Measurements from ENCODE around the gene ADAM30.

ADAM30 gene

GRCh38 chr1:119885903-119886783 lies 10.2 kb downstream of the ADAM30 start:
- peaks cover 4% of the 10 kb centered on the region for H3K27me3 ChIP-seq (ENCODE audit: control insufficient read depth, insufficient read depth, low read length)
- no peaks in the 10 kb centered on the region for H3K4me1 ChIP-seq (ENCODE audit: control insufficient read depth, insufficient read depth, low read length)
- H3K4me3 ChIP-seq (ENCODE audit: low read length) = no peak overlapping the region
- H3K9me3 ChIP-seq (ENCODE audit: control insufficient read depth, low read length) = no peaks in the 10 kb centered on the region
- H3K36me3 ChIP-seq (ENCODE audit: control insufficient read depth, insufficient read depth, low read length) = no peaks in the 10 kb centered on the region
- H3K9ac ChIP-seq (ENCODE audit: low read length) = no peak overlapping the region

GRCh38 chr1:119884711-119885110 lies 11.6 kb downstream of the ADAM30 start:
- no peaks in the 10 kb centered on the region for H3K4me1 ChIP-seq (ENCODE audit: control insufficient read depth, insufficient read depth, low read length)
- H3K4me3 ChIP-seq (ENCODE audit: low read length) = no peak overlapping the region
- peaks cover 4% of the 10 kb centered on the region for H3K27me3 ChIP-seq (ENCODE audit: control insufficient read depth, insufficient read depth, low read length)
- no peak overlapping the region for H3K9ac ChIP-seq (ENCODE audit: low read length)
- no peaks in the 10 kb centered on the region for H3K36me3 ChIP-seq (ENCODE audit: control insufficient read depth, insufficient read depth, low read length)
- no peaks in the 10 kb centered on the region for H3K9me3 ChIP-seq (ENCODE audit: control insufficient read depth, low read length)

GRCh38 chr1:119883826-119884225 lies 12.5 kb downstream of the ADAM30 start:
- Histone ChIP-seq H3K9ac (ENCODE audit: low read length) (no peak overlapping the region), H3K36me3 (ENCODE audit: control insufficient read depth, insufficient read depth, low read length) (no peaks in the 10 kb centered on the region), H3K4me3 (ENCODE audit: low read length) (no peak overlapping the region), H3K4me1 (ENCODE audit: control insufficient read depth, insufficient read depth, low read length) (no peaks in the 10 kb centered on the region), H3K27me3 (ENCODE audit: control insufficient read depth, insufficient read depth, low read length) (peaks cover 4% of the 10 kb centered on the region), H3K9me3 (ENCODE audit: control insufficient read depth, low read length) (no peaks in the 10 kb centered on the region)

- Histone ChIP-seq H3K9me3 (ENCODE audit: control insufficient read depth, low read length) (no peaks in the 10 kb centered on the region), H3K27me3 (ENCODE audit: control insufficient read depth, insufficient read depth, low read length) (peaks cover 4% of the 10 kb centered on the region), H3K4me1 (ENCODE audit: control insufficient read depth, insufficient read depth, low read length) (no peaks in the 10 kb centered on the region), H3K36me3 (ENCODE audit: control insufficient read depth, insufficient read depth, low read length) (no peaks in the 10 kb centered on the region), H3K9ac (ENCODE audit: low read length) (no peak overlapping the region), H3K4me3 (ENCODE audit: low read length) (no peak overlapping the region)
Observed at GRCh38 chr1:119882132-119883049, 13.9 kb downstream of the ADAM30 start.

GRCh38 chr1:119879510-119880434 lies 16.5 kb downstream of the ADAM30 start:
- H3K27me3 ChIP-seq (ENCODE audit: control insufficient read depth, insufficient read depth, low read length) = no peaks in the 10 kb centered on the region
- H3K4me3 ChIP-seq (ENCODE audit: low read length) = no peak overlapping the region
- no peaks in the 10 kb centered on the region for H3K9me3 ChIP-seq (ENCODE audit: control insufficient read depth, low read length)
- no peak overlapping the region for H3K9ac ChIP-seq (ENCODE audit: low read length)
- H3K36me3 ChIP-seq (ENCODE audit: control insufficient read depth, insufficient read depth, low read length) = no peaks in the 10 kb centered on the region
- H3K4me1 ChIP-seq (ENCODE audit: control insufficient read depth, insufficient read depth, low read length) = no peaks in the 10 kb centered on the region

GRCh38 chr1:119878171-119878570 lies 18.1 kb downstream of the ADAM30 start:
- Histone ChIP-seq H3K9me3 (ENCODE audit: control insufficient read depth, low read length) (no peaks in the 10 kb centered on the region), H3K27me3 (ENCODE audit: control insufficient read depth, insufficient read depth, low read length) (no peaks in the 10 kb centered on the region), H3K4me1 (ENCODE audit: control insufficient read depth, insufficient read depth, low read length) (no peaks in the 10 kb centered on the region), H3K36me3 (ENCODE audit: control insufficient read depth, insufficient read depth, low read length) (no peaks in the 10 kb centered on the region), H3K4me3 (ENCODE audit: low read length) (no peak overlapping the region), H3K9ac (ENCODE audit: low read length) (no peak overlapping the region)

GRCh38 chr1:119874186-119874585 lies 22.1 kb downstream of the ADAM30 start:
- Histone ChIP-seq H3K4me1 (ENCODE audit: control insufficient read depth, insufficient read depth, low read length) (peaks cover 6% of the 10 kb centered on the region), H3K27me3 (ENCODE audit: control insufficient read depth, insufficient read depth, low read length) (no peaks in the 10 kb centered on the region), H3K9ac (ENCODE audit: low read length) (no peak overlapping the region), H3K9me3 (ENCODE audit: control insufficient read depth, low read length) (no peaks in the 10 kb centered on the region), H3K4me3 (ENCODE audit: low read length) (no peak overlapping the region), H3K36me3 (ENCODE audit: control insufficient read depth, insufficient read depth, low read length) (no peaks in the 10 kb centered on the region)

GRCh38 chr1:119873135-119874015 lies 22.9 kb downstream of the ADAM30 start:
- H3K36me3 ChIP-seq (ENCODE audit: control insufficient read depth, insufficient read depth, low read length) = no peaks in the 10 kb centered on the region
- H3K4me1 ChIP-seq (ENCODE audit: control insufficient read depth, insufficient read depth, low read length) = peaks cover 6% of the 10 kb centered on the region
- H3K4me3 ChIP-seq (ENCODE audit: low read length) = no peak overlapping the region
- no peaks in the 10 kb centered on the region for H3K27me3 ChIP-seq (ENCODE audit: control insufficient read depth, insufficient read depth, low read length)
- H3K9ac ChIP-seq (ENCODE audit: low read length) = no peak overlapping the region
- H3K9me3 ChIP-seq (ENCODE audit: control insufficient read depth, low read length) = no peaks in the 10 kb centered on the region

- Histone ChIP-seq H3K4me1 (ENCODE audit: control insufficient read depth, insufficient read depth, low read length) (peaks cover 6% of the 10 kb centered on the region), H3K4me3 (ENCODE audit: low read length) (no peak overlapping the region), H3K36me3 (ENCODE audit: control insufficient read depth, insufficient read depth, low read length) (no peaks in the 10 kb centered on the region), H3K9ac (ENCODE audit: low read length) (no peak overlapping the region), H3K27me3 (ENCODE audit: control insufficient read depth, insufficient read depth, low read length) (no peaks in the 10 kb centered on the region), H3K9me3 (ENCODE audit: control insufficient read depth, low read length) (no peaks in the 10 kb centered on the region)
Observed at GRCh38 chr1:119871881-119872280, 24.4 kb downstream of the ADAM30 start.

GRCh38 chr1:119870917-119871596 lies 25.3 kb downstream of the ADAM30 start:
- Histone ChIP-seq H3K4me1 (ENCODE audit: control insufficient read depth, insufficient read depth, low read length) (peaks cover 6% of the 10 kb centered on the region), H3K27me3 (ENCODE audit: control insufficient read depth, insufficient read depth, low read length) (no peaks in the 10 kb centered on the region), H3K9me3 (ENCODE audit: control insufficient read depth, low read length) (no peaks in the 10 kb centered on the region), H3K9ac (ENCODE audit: low read length) (peak overlapping the region; percentile 49), H3K4me3 (ENCODE audit: low read length) (no peak overlapping the region), H3K36me3 (ENCODE audit: control insufficient read depth, insufficient read depth, low read length) (no peaks in the 10 kb centered on the region)
